CD4-positive, alpha-beta T cell treated with Interleukin-1 beta for 1 hour (primary cell): ENCODE results near the gene STXBP5L.
"Not testable (repeated sequence)": the region's sequence is repeated elsewhere in the genome, so short reads cannot be mapped to it uniquely, and the experiment has no call there.

Experiments
- DNase-seq, 2 donors: peaks; one replicate each; pipeline ENCODE4 v3.0.0-alpha.2; 2020 to 2022

The STXBP5L gene

GRCh38 chr3:120908030-120908794 is at the start of gene STXBP5L:
STXBP5L (plus strand) TSS chr3:120908205; CDS start chr3:120909579, 1,374 bp downstream.
- peak; percentile 14 to 21 for DNase-seq

DNA sequence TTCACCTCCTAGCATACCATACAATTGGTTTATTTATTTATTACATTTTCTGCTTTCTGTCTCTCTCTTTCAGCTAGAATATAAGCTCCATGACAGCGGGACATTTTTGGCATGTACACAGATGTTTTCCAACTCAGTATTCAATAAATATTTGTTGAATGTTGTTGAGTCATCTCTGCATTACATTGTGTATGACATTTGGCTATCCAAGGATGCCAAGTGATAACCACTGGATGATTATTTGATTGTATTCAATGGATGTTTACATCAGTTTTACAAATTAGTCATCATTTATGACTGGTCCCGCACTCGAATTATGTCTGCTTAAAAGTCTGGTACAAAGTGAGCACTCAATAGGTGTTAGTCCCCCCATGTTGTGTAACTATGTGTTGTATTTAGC is 49.5 kb upstream of the STXBP5L start:
- no peak for DNase-seq

- no peak for DNase-seq
Measured at GRCh38 chr3:120864541-120864940, 43.5 kb upstream of the STXBP5L start.

- no peak for DNase-seq
Measured at GRCh38 chr3:120875507-120875906, 32.5 kb upstream of the STXBP5L start.

- no peak for DNase-seq
Measured at GRCh38 chr3:120875989-120876388, 32.0 kb upstream of the STXBP5L start.

- DNase-seq: no peak
Measured at GRCh38 chr3:120879411-120879810, 28.6 kb upstream of the STXBP5L start.

- no peak for DNase-seq
Measured at GRCh38 chr3:120892921-120893320, 15.1 kb upstream of the STXBP5L start.

DNA sequence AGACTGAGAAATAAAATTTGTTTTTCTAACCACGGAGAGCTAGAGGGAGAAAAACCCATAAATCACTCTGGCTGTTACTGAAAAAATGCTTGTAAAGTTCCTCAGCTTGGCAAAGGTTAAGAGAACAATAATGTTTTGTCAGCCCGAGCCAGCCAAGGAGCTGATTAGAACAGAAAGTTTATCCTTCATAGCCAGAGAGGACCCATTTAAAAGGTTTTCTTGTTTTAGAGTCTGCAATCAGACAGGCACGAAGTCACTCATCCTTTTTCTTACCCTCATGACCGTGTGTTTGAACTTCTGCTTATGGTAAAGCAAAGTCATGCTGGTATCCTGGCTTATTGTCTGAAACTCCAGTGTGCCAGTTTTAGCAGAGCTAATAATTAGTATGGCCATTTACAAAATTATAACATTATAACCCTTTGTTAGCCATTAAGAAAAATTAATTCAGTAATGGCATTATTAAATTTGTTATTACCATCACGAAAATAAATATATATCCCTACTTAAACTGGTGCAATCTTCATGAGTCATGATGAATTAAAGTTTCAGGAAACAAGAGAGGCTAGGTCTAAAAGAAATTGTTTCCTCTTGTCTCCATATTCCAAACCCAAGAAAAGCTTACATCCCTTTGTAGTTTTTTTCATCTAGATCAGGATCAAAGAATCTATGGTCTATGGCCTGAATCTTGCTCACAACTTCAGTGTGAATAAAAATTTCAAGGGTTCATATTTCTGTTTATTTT is 13.5 kb upstream of the STXBP5L start:
- DNase-seq: no peak

GRCh38 chr3:120901716-120902115 is 6.3 kb upstream of the STXBP5L start:
- DNase-seq: not testable (repeated sequence)

DNA sequence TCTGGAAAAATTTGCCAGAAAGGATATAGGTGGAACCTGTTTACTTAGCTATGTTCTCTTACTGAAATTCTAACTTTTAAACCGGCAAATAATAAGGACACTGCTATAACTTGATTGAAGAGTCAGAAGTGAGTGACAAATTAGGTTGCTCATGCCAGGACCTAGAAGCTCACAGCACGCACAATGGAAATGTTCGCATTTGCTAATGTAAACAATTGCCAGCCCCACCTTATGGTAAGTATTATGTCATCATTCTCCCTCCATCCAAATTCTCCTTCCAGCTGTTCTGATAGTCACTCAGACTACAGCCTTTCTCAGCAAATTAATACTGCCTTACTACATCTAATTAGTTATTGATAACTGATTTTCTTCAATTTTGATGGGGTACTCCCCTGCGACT is 4.8 kb upstream of the STXBP5L start:
- DNase-seq: no peak

- DNase-seq: no peak
Measured at GRCh38 chr3:120907659-120908029, 361 bp upstream of the STXBP5L start.

GRCh38 chr3:120908795-120909601 is 993 bp downstream of the STXBP5L start:
- no peak for DNase-seq

- no peak for DNase-seq
Measured at GRCh38 chr3:120909602-120909878, 1.5 kb downstream of the STXBP5L start.

GRCh38 chr3:120926146-120926545 is 18.1 kb downstream of the STXBP5L start:
- DNase-seq: no peak

- no peak for DNase-seq
Measured at GRCh38 chr3:120928991-120929390, 21.0 kb downstream of the STXBP5L start.

GRCh38 chr3:120931593-120931992 is 23.6 kb downstream of the STXBP5L start:
- no peak for DNase-seq

DNA sequence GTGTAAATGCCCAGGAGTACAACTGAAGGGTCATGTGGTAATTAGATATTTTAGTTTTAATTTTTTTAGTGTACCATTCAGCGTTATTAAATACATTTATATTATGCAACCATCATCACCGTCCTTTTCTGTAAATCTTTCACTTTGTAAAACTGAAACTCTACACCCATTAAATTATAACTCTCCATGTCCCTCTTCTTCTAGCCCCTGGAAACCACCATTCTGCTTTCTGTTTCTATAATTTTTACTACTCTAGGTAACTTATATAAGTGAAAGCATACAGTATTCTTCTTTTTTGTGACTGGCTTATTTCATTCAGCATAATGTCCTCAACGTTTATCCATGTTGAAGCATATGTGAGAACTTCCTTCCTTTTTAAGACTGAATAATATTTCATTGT is 48.1 kb downstream of the STXBP5L start:
- DNase-seq: no peak

DNA sequence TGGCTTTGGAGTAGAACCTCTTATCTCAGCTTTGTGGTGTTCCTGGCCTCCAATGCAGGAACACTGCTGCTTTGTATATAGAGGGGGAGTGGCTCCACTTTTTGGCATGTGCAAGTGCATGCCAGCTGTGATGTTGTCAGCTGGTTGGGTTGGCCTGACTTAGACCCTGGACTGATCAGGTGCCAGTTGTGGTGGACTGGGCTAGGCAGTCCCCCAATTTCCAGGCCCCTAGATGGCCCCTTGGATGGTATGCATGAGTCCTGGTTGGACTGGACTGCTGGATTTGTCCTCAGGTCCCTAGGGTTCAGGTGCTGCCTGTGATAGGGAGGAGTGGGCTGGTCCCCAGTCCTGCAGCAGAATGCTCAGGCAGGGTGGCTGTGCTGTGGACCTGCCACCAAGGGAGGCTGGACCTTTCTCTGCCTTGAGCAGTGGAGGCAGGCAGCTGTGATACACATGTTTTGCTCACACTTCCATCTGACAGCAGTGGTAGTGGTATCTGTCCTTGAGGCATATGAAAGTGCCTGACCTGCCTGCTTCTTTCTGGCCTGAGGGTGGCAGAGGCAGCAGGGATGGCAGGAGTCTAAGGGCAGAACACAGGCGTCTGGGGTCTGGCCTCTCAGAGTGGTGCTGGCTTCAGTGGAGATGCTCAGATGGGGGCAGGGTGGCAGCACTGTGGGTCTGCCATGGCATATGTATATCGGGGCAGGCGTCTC is 74.8 kb downstream of the STXBP5L start:
- DNase-seq: no peak

DNA sequence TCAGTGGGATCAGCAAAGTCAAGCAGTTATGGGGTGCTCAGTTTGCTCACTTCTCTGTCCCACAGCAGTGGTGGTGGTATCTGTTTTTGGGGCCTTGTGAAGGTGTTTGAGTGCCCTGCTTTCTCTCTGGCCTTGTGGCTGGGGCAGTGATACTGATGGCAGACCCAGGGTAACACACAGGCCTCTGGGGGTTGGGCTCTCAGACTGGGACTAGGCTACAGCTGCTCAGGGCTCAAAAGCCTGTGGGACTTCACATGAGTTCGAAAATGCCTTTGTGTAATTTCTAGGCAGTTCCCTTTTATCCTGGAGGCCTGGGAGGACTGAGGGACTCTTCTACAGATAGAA is 75.3 kb downstream of the STXBP5L start:
- DNase-seq: no peak

GRCh38 chr3:120983841-120984240 is 75.8 kb downstream of the STXBP5L start:
- no peak for DNase-seq

DNA sequence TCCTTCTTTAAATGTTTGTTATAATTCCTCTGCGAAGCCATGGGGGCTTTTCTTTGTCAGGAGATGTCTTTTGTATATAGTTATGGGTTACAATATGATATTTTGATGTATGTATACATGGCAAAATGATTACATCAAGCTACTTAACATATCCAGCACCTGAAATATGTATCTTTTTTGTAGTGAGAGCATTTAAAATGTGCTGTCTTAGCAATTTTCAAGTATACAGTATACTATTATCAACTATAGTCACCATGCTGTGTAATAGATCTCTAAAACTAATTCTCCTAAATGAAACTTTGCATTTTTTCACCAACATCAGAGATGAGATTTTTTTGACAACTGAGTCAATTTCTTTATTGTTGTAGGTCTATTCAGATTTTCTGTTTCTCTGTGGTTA is 77.2 kb downstream of the STXBP5L start:
- no peak for DNase-seq

- no peak for DNase-seq
Measured at GRCh38 chr3:120988994-120989393, 81.0 kb downstream of the STXBP5L start.

DNA sequence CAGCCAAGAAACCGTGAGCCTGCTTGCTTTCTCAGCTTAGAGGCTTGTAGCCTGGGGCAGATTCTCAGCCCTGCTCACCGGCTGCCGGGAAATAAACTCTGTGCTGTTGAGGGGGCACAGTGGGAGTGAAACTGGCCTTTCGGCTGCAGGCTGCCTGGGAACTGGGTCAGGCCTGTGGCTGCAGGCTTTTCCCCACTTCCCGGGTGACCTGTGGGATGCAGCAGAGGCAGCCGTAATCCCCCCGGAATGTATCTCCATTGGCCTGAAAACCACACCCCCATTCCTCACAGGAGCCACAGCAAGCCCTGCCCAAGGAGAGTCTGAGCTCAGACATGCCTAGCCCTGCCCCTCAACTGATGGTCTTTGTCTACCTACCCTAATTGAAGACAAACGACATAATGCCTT is 110.9 kb downstream of the STXBP5L start:
- DNase-seq: no peak
